HUES64 (cell line): Measurements from ENCODE around the gene NUDT4B.
"Not testable (repeated sequence)": the region's sequence is repeated elsewhere in the genome, so short reads cannot be mapped to it uniquely, and the experiment has no call there.

Source experiments
- H3K27ac ChIP-seq: 2 replicates; pipeline ENCODE4 v1.7.0; 2013; ENCODE audit warnings: low read depth, low read length, inconsistent platforms
- H3K27me3 ChIP-seq: 2 replicates; pipeline ENCODE4 v1.6.1; 2013; ENCODE audit warnings: mild to moderate bottlenecking, low read length; ENCODE audit not compliant: insufficient read depth
- H3K36me3 ChIP-seq: 2 replicates; pipeline ENCODE4 v1.6.1; 2013; ENCODE audit warnings: mild to moderate bottlenecking, low read length; ENCODE audit not compliant: insufficient read depth
- H3K4me1 ChIP-seq: 2 replicates; pipeline ENCODE4 v1.6.1; 2013; ENCODE audit warnings: mild to moderate bottlenecking, low read length, moderate library complexity; ENCODE audit not compliant: insufficient read depth
- H3K4me3 ChIP-seq: 2 replicates; pipeline ENCODE4 v1.5.1; 2013; ENCODE audit warnings: mild to moderate bottlenecking, low read length, moderate library complexity
- H3K9ac ChIP-seq: 2 replicates; pipeline ENCODE4 v1.6.1; 2013; ENCODE audit warnings: mild to moderate bottlenecking, low read depth, low read length
- H3K9me3 ChIP-seq: 2 replicates; pipeline ENCODE4 v1.6.1; 2013; ENCODE audit warnings: low read depth, low read length; ENCODE audit not compliant: insufficient read depth
- WGBS: fragments of 150-250, 120-280 bp; methylation state at CpG from one replicate; pipeline ENCODE4 v1.1.7; 2013; ENCODE audit warnings: missing lambda C conversion rate; 5-methylcytosine and 5-hydroxymethylcytosine counted together

Gene NUDT4B

GRCh38 chr1:148722758-148723157 lies 25.8 kb upstream of the NUDT4B start:
- not testable (repeated sequence) for H3K9me3 ChIP-seq, H3K4me3 ChIP-seq, H3K4me1 ChIP-seq, H3K27me3 ChIP-seq, H3K27ac ChIP-seq, H3K36me3 ChIP-seq, H3K9ac ChIP-seq
- no CpG with 5 or more reads among the region's 2 CpGs for WGBS

GRCh38 chr1:148723515-148723914 lies 25.1 kb upstream of the NUDT4B start:
- not testable (repeated sequence) for H3K9me3 ChIP-seq, H3K27ac ChIP-seq, H3K36me3 ChIP-seq, H3K9ac ChIP-seq, H3K27me3 ChIP-seq, H3K4me3 ChIP-seq, H3K4me1 ChIP-seq
- no CpG with 5 or more reads among the region's 3 CpGs for WGBS

- WGBS = no CpG with 5 or more reads among the region's 3 CpGs
- H3K27ac ChIP-seq, H3K36me3 ChIP-seq, H3K9ac ChIP-seq, H3K9me3 ChIP-seq, H3K4me1 ChIP-seq, H3K4me3 ChIP-seq, H3K27me3 ChIP-seq: not testable (repeated sequence)
Measured at GRCh38 chr1:148724872-148725271, 23.7 kb upstream of the NUDT4B start.

GRCh38 chr1:148727862-148728261 lies 20.7 kb upstream of the NUDT4B start:
- not testable (repeated sequence) for H3K9ac ChIP-seq, H3K27ac ChIP-seq, H3K9me3 ChIP-seq, H3K4me1 ChIP-seq, H3K27me3 ChIP-seq, H3K4me3 ChIP-seq, H3K36me3 ChIP-seq
- no CpG with 5 or more reads among the region's 2 CpGs for WGBS

GRCh38 chr1:148729128-148729527 lies 19.4 kb upstream of the NUDT4B start:
- H3K9ac ChIP-seq, H3K36me3 ChIP-seq, H3K4me3 ChIP-seq, H3K9me3 ChIP-seq, H3K27me3 ChIP-seq, H3K4me1 ChIP-seq, H3K27ac ChIP-seq: not testable (repeated sequence)
- WGBS = no CpG with 5 or more reads among the region's 3 CpGs

- H3K27ac ChIP-seq, H3K36me3 ChIP-seq, H3K9me3 ChIP-seq, H3K4me1 ChIP-seq, H3K27me3 ChIP-seq, H3K9ac ChIP-seq, H3K4me3 ChIP-seq: not testable (repeated sequence)
- WGBS = no CpG with 5 or more reads among the region's 2 CpGs
Measured at GRCh38 chr1:148729541-148729940, 19.0 kb upstream of the NUDT4B start.

GRCh38 chr1:148732277-148732676 lies 16.3 kb upstream of the NUDT4B start:
- not testable (repeated sequence) for H3K4me3 ChIP-seq, H3K27me3 ChIP-seq, H3K9ac ChIP-seq, H3K27ac ChIP-seq, H3K4me1 ChIP-seq, H3K9me3 ChIP-seq, H3K36me3 ChIP-seq
- no CpG with 5 or more reads among the region's 4 CpGs for WGBS

- H3K27me3 ChIP-seq, H3K9ac ChIP-seq, H3K36me3 ChIP-seq, H3K9me3 ChIP-seq, H3K4me3 ChIP-seq, H3K4me1 ChIP-seq, H3K27ac ChIP-seq: not testable (repeated sequence)
- no CpG with 5 or more reads among the region's 5 CpGs for WGBS
Measured at GRCh38 chr1:148733585-148734310, 14.8 kb upstream of the NUDT4B start.

- H3K4me3 ChIP-seq, H3K4me1 ChIP-seq, H3K36me3 ChIP-seq, H3K9ac ChIP-seq, H3K27ac ChIP-seq, H3K9me3 ChIP-seq, H3K27me3 ChIP-seq: not testable (repeated sequence)
- WGBS = no CpG with 5 or more reads among the region's 3 CpGs
Measured at GRCh38 chr1:148734311-148734662, 14.3 kb upstream of the NUDT4B start.

GRCh38 chr1:148735538-148735937 lies 13.0 kb upstream of the NUDT4B start:
- WGBS = no CpG with 5 or more reads among the region's 1 CpG
- H3K4me1 ChIP-seq, H3K27me3 ChIP-seq, H3K4me3 ChIP-seq, H3K9me3 ChIP-seq, H3K36me3 ChIP-seq, H3K27ac ChIP-seq, H3K9ac ChIP-seq: not testable (repeated sequence)

- not testable (repeated sequence) for H3K9me3 ChIP-seq, H3K27ac ChIP-seq, H3K4me1 ChIP-seq, H3K9ac ChIP-seq, H3K4me3 ChIP-seq, H3K27me3 ChIP-seq, H3K36me3 ChIP-seq
- WGBS = no CpG with 5 or more reads among the region's 6 CpGs
Measured at GRCh38 chr1:148738667-148739066, 9.9 kb upstream of the NUDT4B start.

- H3K9me3 ChIP-seq, H3K27ac ChIP-seq, H3K27me3 ChIP-seq, H3K36me3 ChIP-seq, H3K4me1 ChIP-seq, H3K4me3 ChIP-seq, H3K9ac ChIP-seq: not testable (repeated sequence)
- WGBS = no CpG with 5 or more reads among the region's 4 CpGs
Measured at GRCh38 chr1:148743200-148743599, 5.4 kb upstream of the NUDT4B start.
